ENCODE results near the gene IL6ST. TPM values are rescaled to one million over a fixed set of nuclear protein-coding genes. Genes with fewer than 3 reads are reported as not detected.
A peak's percentile ranks its signal among the peaks of the same experiment; 100 is the strongest.

IL6ST gene
- total and polyA plus RNA-seq, 10 of the 15 experiments (the other 5 are each of a cell fraction or from before 2014, with no cell fraction given): 1.5 to 139 (median 13.0) TPM

- no peak for TF ChIP-seq CEBPZ (IDR thresholded peaks at IDR 0.05; ENCODE audit: low read depth, low read length)
- peak in 1 of 3 experiments; percentile 19; a peak in 1 of 6 replicates for TF ChIP-seq CTCF (IDR thresholded peaks at IDR 0.05 in 2 of 3, conservative IDR thresholded peaks at IDR 0.05 in 1 of 3; ENCODE audit: control insufficient read depth in 2 of 3, extremely low read depth in 1 of 3, insufficient read depth in 1 of 3, low read depth in 3 of 3, low read length in 3 of 3)
- no peak for TF ChIP-seq ATF3 (IDR thresholded peaks at IDR 0.05; ENCODE audit: borderline replicate concordance, extremely low read depth, low read depth, low read length)
- TF ChIP-seq STAT3 (IDR thresholded peaks at IDR 0.05; ENCODE audit: low read depth, low read length): no peak
- no peak for TF ChIP-seq SPI1 (IDR thresholded peaks at IDR 0.05; ENCODE audit: borderline replicate concordance, insufficient read depth, low read depth, low read length)
- TF ChIP-seq BCL3 (IDR thresholded peaks at IDR 0.05; ENCODE audit: borderline replicate concordance, insufficient read depth, low read depth, low read length, poor library complexity, severe bottlenecking): peak; percentile 94
- TF ChIP-seq IKZF2 (IDR thresholded peaks at IDR 0.05): peak; percentile 99
- no peak for TF ChIP-seq SRF (IDR thresholded peaks at IDR 0.05; ENCODE audit: low read depth in 2 of 2, low read length in 2 of 2)
- no peak for TF ChIP-seq SUPT20H (IDR thresholded peaks at IDR 0.05; ENCODE audit: borderline replicate concordance, control insufficient read depth, low read depth, low read length)
- peak; percentile 89 for TF ChIP-seq NBN (IDR thresholded peaks at IDR 0.05)
- peak in 1 of 2 experiments; percentile 75; a peak in 1 of 3 replicates for TF ChIP-seq EGR1 (IDR thresholded peaks at IDR 0.05; ENCODE audit: borderline replicate concordance in 1 of 2, low read depth in 2 of 2, low read length in 2 of 2)
- TF ChIP-seq USF1 (IDR thresholded peaks at IDR 0.05; ENCODE audit: borderline replicate concordance, extremely low read length, insufficient read depth, low read depth, low read length): no peak
- 0 out of 2 replicates have a peak, but pooled peaks have one; percentile 3 for TF ChIP-seq IRF5 (IDR thresholded peaks at IDR 0.05; ENCODE audit: borderline replicate concordance)
- 0 out of 2 replicates have a peak, but pooled peaks have one; percentile 37 for TF ChIP-seq TARDBP (IDR thresholded peaks at IDR 0.05; ENCODE audit: borderline replicate concordance)
- TF ChIP-seq NRF1 (conservative IDR thresholded peaks at IDR 0.05; ENCODE audit: low read depth, low read length): peak; percentile 21; the same call in 1 of the 2 replicates
Observed at GRCh38 chr5:55994998-55995914, 493 bp upstream of the IL6ST start (continued).
